Measurements from ENCODE around the gene TEX261.

GRCh38 chr2:70979180-70979488 is 15.5 kb downstream of the TEX261 start:
- TF ChIP-seq, protein P1, sequence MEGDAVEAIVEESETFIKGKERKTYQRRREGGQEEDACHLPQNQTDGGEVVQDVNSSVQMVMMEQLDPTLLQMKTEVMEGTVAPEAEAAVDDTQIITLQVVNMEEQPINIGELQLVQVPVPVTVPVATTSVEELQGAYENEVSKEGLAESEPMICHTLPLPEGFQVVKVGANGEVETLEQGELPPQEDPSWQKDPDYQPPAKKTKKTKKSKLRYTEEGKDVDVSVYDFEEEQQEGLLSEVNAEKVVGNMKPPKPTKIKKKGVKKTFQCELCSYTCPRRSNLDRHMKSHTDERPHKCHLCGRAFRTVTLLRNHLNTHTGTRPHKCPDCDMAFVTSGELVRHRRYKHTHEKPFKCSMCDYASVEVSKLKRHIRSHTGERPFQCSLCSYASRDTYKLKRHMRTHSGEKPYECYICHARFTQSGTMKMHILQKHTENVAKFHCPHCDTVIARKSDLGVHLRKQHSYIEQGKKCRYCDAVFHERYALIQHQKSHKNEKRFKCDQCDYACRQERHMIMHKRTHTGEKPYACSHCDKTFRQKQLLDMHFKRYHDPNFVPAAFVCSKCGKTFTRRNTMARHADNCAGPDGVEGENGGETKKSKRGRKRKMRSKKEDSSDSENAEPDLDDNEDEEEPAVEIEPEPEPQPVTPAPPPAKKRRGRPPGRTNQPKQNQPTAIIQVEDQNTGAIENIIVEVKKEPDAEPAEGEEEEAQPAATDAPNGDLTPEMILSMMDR (IDR thresholded peaks at IDR 0.05): no peak
- TF ChIP-seq POLR2A (IDR thresholded peaks at IDR 0.05): no peak

Data from adrenal gland (tissue), 5 donors.